ENCODE measurements around the gene DNALI1. TPM values are rescaled to one million over a fixed set of nuclear protein-coding genes. Genes with fewer than 3 reads are reported as not detected.

Gene DNALI1
- total RNA-seq, 1 experiment from 2014 or later: 6.3 TPM

DNA sequence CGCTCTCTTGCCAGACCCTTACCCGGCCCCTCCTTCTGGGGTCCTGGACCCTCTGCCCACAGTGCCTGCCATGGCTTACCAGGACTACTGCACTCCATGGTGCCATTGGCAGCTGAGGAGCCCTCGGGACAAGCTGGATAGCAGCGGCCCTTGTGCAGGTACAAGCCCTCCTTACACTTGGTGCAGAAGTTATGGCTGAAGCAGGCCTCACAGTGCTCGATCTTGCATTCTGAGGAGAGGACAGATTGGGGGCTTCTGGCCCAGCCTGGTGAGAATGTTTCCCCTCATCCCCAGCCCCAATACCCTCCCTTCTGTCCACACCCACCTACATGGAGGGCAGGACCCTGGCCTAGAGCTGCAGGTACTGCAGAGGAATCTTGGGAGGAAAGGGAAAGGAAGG lies 57.4 kb downstream of the DNALI1 start:
- intact Hi-C loops (cut with micrococcal nuclease; ENCODE audit: unreplicated experiment): no loop called here
- TF ChIP-seq, protein P1, sequence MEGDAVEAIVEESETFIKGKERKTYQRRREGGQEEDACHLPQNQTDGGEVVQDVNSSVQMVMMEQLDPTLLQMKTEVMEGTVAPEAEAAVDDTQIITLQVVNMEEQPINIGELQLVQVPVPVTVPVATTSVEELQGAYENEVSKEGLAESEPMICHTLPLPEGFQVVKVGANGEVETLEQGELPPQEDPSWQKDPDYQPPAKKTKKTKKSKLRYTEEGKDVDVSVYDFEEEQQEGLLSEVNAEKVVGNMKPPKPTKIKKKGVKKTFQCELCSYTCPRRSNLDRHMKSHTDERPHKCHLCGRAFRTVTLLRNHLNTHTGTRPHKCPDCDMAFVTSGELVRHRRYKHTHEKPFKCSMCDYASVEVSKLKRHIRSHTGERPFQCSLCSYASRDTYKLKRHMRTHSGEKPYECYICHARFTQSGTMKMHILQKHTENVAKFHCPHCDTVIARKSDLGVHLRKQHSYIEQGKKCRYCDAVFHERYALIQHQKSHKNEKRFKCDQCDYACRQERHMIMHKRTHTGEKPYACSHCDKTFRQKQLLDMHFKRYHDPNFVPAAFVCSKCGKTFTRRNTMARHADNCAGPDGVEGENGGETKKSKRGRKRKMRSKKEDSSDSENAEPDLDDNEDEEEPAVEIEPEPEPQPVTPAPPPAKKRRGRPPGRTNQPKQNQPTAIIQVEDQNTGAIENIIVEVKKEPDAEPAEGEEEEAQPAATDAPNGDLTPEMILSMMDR (conservative IDR thresholded peaks at IDR 0.05; ENCODE audit: low read depth, low read length): no peak
- TF ChIP-seq EZH2 (IDR thresholded peaks at IDR 0.05; ENCODE audit: borderline replicate concordance, low read depth, low read length, poor library complexity, severe bottlenecking): no peak
- ChIA-PET POLR2A (ENCODE audit: low non-redundant PET) (no interaction called here), CTCF (no interaction called here)
- peaks cover 78% of the 10 kb centered on the region for H3K27me3 ChIP-seq (replicated peaks; ENCODE audit: insufficient read depth, low read depth, low read length, poor library complexity)
- H3K36me3 ChIP-seq (ENCODE audit: insufficient read depth, low read length, poor library complexity, severe bottlenecking): no peaks in the 10 kb centered on the region
- H3K27ac ChIP-seq (ENCODE audit: low read depth, low read length, poor library complexity, severe bottlenecking): no peak overlapping the region
- no peaks in the 10 kb centered on the region for H3K4me1 ChIP-seq (ENCODE audit: insufficient read depth, low read length, poor library complexity, severe bottlenecking)
- H3K9me3 ChIP-seq (ENCODE audit: low read depth, low read length, poor library complexity, severe bottlenecking): no peaks in the 10 kb centered on the region
- no peak overlapping the region for H3K4me3 ChIP-seq (ENCODE audit: low read depth, low read length, poor library complexity, severe bottlenecking)
- BruUV-seq (replicated peaks): no TSS peak
- no peak for DNase-seq (ENCODE audit: low spot score)

DNA sequence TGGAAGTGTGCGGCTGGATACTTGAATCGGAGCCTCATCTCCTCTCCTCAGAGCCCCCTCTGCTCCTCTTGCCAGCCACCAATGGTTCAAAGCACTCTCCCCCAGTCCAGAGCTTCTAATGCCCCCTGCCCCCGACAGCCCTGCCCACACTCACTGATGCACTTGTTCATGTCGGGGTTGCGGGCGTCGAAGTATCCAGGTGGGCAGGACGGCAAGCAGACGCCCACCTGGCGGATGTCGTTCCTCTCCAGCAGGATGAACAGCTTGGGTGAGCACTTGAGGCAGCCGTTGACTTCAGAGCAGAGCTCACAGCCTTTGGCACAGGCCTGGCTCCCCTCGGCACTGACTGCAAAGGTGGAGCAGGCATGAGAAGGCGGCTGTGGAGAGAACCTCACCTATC lies 59.6 kb downstream of the DNALI1 start:
- no peak overlapping the region for H3K4me3 ChIP-seq (ENCODE audit: low read depth, low read length, poor library complexity, severe bottlenecking)
- CTCF ChIA-PET: no interaction called here
- TF ChIP-seq, protein P1 (conservative IDR thresholded peaks at IDR 0.05; ENCODE audit: low read depth, low read length): no peak
- TF ChIP-seq EZH2 (IDR thresholded peaks at IDR 0.05; ENCODE audit: borderline replicate concordance, low read depth, low read length, poor library complexity, severe bottlenecking): no peak
- no peaks in the 10 kb centered on the region for H3K36me3 ChIP-seq (ENCODE audit: insufficient read depth, low read length, poor library complexity, severe bottlenecking)
- no peaks in the 10 kb centered on the region for H3K4me1 ChIP-seq (ENCODE audit: insufficient read depth, low read length, poor library complexity, severe bottlenecking)
- H3K27me3 ChIP-seq (replicated peaks; ENCODE audit: insufficient read depth, low read depth, low read length, poor library complexity): peaks cover 77% of the 10 kb centered on the region
- intact Hi-C loops (cut with micrococcal nuclease; ENCODE audit: unreplicated experiment): no loop called here
- BruUV-seq (replicated peaks): no TSS peak
- POLR2A ChIA-PET (ENCODE audit: low non-redundant PET): no interaction called here
- no peak for DNase-seq (ENCODE audit: low spot score)
- H3K27ac ChIP-seq (ENCODE audit: low read depth, low read length, poor library complexity, severe bottlenecking): no peak overlapping the region
- H3K9me3 ChIP-seq (ENCODE audit: low read depth, low read length, poor library complexity, severe bottlenecking): no peaks in the 10 kb centered on the region

Other genes with a start within 250 kb of the DNALI1 start
- gene ZC3H12A, start 82.4 kb upstream of the DNALI1 start, total RNA-seq (2021): 4.8 and 5.4 TPM in 2 replicates
- gene MEAF6, start 42.2 kb upstream of the DNALI1 start, total RNA-seq (2021): 73.8 and 75.7 TPM in 2 replicates
- gene SNIP1, start 2.6 kb upstream of the DNALI1 start, total RNA-seq (2021): 18.1 and 18.3 TPM in 2 replicates
- gene GNL2, start 39.0 kb downstream of the DNALI1 start, total RNA-seq (2021): 101 and 121 TPM in 2 replicates
- gene RSPO1, start 78.0 kb downstream of the DNALI1 start, total RNA-seq (2021): not detected in 2 replicates
- gene CDCA8, start 135.6 kb downstream of the DNALI1 start, total RNA-seq (2021): 64.7 and 67.4 TPM in 2 replicates
- not detected in 2 replicates for gene EPHA10, start 208.2 kb downstream of the DNALI1 start, total RNA-seq (2021)
- gene MANEAL, start 236.9 kb downstream of the DNALI1 start, total RNA-seq (2021): 5.9 and 7.3 TPM in 2 replicates

Data from A673 (cell line).